ENCODE results near the gene SPO11.

DNA sequence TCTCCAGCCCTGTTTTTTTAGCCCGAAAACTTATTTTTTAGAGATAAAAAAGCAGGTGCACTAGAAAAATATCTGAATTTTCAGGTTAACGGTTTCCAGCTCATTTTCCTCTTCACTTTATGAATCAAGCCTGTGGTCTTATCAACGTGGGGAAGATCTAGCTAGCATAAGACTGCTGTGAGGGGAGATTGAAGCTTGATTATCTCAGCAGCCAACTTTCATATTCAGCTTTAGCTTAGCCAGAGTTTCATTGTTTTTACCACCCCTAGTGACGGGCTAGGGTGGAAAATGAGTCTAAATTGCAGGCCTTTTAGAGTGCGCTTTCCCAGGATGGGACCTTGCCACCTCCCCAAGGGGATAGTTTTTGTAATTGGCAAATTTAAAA, 49.7 kb downstream of the SPO11 start:
- TF ChIP-seq, protein P1, sequence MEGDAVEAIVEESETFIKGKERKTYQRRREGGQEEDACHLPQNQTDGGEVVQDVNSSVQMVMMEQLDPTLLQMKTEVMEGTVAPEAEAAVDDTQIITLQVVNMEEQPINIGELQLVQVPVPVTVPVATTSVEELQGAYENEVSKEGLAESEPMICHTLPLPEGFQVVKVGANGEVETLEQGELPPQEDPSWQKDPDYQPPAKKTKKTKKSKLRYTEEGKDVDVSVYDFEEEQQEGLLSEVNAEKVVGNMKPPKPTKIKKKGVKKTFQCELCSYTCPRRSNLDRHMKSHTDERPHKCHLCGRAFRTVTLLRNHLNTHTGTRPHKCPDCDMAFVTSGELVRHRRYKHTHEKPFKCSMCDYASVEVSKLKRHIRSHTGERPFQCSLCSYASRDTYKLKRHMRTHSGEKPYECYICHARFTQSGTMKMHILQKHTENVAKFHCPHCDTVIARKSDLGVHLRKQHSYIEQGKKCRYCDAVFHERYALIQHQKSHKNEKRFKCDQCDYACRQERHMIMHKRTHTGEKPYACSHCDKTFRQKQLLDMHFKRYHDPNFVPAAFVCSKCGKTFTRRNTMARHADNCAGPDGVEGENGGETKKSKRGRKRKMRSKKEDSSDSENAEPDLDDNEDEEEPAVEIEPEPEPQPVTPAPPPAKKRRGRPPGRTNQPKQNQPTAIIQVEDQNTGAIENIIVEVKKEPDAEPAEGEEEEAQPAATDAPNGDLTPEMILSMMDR (IDR thresholded peaks at IDR 0.05) = no peak
- no peak for TF ChIP-seq POLR2A (IDR thresholded peaks at IDR 0.05)
